Rectal smooth muscle tissue (tissue), 1 donor: Measurements from ENCODE around the gene DYNLRB1.
"Not testable (repeated sequence)": the region's sequence is repeated elsewhere in the genome, so short reads cannot be mapped to it uniquely, and the experiment has no call there.

Experiments
- H3K27ac ChIP-seq: one replicate; pipeline ENCODE4 v1.7.0; 2013; ENCODE audit warnings: low read depth, low read length, inconsistent platforms
- H3K27me3 ChIP-seq: one replicate; pipeline ENCODE4 v1.7.0; 2013; ENCODE audit warnings: low read length; ENCODE audit not compliant: control insufficient read depth, insufficient read depth
- H3K36me3 ChIP-seq: one replicate; pipeline ENCODE4 v1.7.0; 2013; ENCODE audit warnings: low read length; ENCODE audit not compliant: control insufficient read depth, insufficient read depth
- H3K4me1 ChIP-seq: one replicate; pipeline ENCODE4 v1.7.0; 2013; ENCODE audit warnings: low read length; ENCODE audit not compliant: control insufficient read depth, insufficient read depth
- H3K4me3 ChIP-seq: one replicate; pipeline ENCODE4 v1.7.0; 2013; ENCODE audit warnings: low read length
- H3K9ac ChIP-seq: one replicate; pipeline ENCODE4 v1.7.0; 2013; ENCODE audit warnings: low read length

DYNLRB1 gene

DNA sequence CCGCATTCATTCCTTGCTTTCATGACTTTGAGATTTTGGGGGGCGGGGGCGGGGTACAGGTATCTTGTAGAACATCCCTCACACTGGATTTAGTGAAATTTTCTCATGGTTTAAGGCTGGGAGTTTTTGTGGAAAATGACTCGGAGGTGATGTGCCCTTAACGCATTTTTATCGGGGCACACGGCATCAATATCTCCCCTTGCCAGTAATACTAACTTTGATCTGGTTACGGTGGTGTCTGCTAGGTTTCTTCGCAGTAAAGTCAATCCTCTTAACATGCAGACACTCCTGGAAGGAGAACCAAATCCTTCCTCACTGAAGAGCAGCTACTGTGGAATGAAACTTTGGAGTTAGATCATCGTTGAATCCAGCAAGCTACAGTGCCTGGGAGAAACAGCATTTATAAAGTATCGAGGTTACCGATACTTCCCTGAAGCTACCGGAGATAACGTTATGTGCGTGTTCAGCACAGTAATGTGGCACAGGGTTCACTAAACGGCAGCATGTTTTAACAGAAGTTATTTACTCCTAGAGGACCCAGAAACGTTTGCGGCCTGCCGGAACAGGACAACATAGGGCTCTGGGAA, 1.2 kb upstream of the DYNLRB1 start:
- no peak overlapping the region for H3K9ac ChIP-seq
- H3K27me3 ChIP-seq: no peaks in the 10 kb centered on the region
- H3K4me1 ChIP-seq: peaks cover 2% of the 10 kb centered on the region
- H3K27ac ChIP-seq: peak overlapping the region; percentile 97
- H3K4me3 ChIP-seq: peak overlapping the region; percentile 90
- H3K36me3 ChIP-seq: no peaks in the 10 kb centered on the region

DNA sequence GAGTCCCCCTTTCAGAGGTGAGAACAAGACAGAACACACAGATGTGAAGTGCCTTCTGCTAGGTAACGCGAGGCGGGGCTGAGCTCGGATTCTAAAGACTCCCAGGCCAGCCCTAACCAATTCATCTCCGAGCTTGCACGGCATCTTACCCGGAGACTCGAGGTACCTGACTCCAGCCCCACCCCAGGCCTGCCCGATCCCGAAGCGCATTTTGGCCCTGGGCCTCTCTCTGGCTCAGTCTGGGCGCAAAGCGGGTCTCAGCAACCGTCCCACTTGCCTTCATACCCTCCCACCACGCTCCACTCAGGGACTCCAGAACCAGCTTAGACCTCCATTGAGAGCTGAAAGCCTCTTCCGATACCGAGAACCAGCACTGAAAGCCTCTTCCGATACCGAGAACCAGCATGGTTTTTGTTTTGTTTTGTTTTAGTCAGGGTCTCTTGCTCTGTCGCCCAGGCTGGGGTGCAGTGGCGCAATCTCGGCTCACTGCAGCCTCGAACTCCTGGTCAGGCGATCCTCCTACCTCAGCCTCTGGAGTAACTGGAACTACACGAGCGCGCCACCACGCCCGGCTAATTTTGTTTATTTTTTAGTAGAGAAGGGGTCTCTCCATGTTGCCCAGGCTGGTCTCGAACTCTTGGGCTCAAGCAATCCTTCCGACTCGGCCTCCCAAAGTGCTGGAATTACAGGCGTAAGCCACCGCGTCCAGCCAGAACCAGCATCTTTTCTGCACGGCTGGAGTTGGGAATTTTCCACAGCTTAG, 557 bp upstream of the DYNLRB1 start:
- peak overlapping the region; percentile 90 for H3K4me3 ChIP-seq
- H3K4me1 ChIP-seq: peaks cover 2% of the 10 kb centered on the region
- H3K27me3 ChIP-seq: no peaks in the 10 kb centered on the region
- H3K36me3 ChIP-seq: no peaks in the 10 kb centered on the region
- peak overlapping the region; percentile 97 for H3K27ac ChIP-seq
- peak overlapping the region; percentile 51 for H3K9ac ChIP-seq

DNA sequence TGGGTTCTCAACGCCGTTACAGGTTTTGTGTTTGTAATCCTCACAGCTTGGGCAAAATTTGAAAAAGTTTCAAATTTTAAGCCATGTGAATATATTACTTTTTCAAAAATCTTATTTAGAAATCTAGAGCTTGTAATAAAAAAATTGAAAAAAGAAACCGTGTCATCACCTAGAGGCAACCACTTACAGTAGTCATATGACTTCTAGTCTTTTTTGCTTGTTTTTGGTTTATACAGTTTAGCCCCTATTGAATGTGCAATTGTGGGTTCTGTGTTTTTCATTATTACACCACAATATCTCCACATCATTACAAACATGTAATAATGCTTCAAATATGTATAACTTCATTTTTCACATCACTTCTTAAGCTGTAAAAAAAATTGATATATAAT, 888 bp downstream of the DYNLRB1 start:
- Histone ChIP-seq H3K27ac (peak overlapping the region; percentile 97), H3K36me3 (no peaks in the 10 kb centered on the region)

DNA sequence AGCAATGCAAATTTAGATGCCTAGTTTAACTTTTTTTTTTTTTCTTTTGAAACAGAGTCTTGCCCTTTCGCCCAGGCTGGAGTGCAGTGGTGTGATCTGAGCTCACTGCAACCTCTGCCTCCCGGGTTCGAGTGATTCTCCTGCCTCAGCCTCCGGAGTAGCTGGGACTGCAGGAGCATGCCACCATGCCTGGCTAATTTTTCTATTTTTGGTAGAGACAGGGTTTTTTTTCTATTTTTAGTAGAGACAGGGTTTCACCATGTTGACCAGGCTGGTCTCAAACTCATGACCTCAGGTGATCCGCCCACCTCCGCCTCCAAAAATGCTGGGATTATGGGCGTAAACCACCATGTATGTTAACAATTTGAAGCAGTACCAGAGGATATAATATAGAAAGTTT, 2.6 kb downstream of the DYNLRB1 start:
- H3K4me1 ChIP-seq, H3K36me3 ChIP-seq: not testable (repeated sequence)

More for the DNA sequence above, 888 bp downstream of the DYNLRB1 start:
- no peaks in the 10 kb centered on the region for H3K27me3 ChIP-seq
- H3K9ac ChIP-seq: peak overlapping the region; percentile 19
- H3K4me3 ChIP-seq: peak overlapping the region; percentile 90
- H3K4me1 ChIP-seq: peaks cover 2% of the 10 kb centered on the region

DNA sequence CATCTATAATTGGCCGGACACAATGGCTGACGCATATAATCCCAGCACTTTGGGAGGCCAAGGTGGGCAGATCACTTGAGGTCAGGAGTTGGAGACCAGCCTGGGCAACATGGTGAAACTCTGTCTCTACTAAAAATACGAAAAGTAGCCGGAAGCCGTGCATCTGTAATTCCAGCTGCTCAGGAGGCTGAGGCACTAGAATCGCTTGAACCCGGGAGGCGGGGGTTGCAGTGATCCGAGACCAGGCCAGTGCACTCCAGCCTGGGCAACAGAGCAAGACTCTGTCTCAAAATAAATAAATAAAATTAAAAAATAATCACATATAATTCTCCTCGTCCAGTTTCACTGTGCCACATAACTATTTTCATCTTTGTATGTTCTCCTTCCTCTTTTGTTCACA, 3.6 kb downstream of the DYNLRB1 start:
- not testable (repeated sequence) for H3K27ac ChIP-seq, H3K9ac ChIP-seq, H3K4me1 ChIP-seq, H3K4me3 ChIP-seq, H3K36me3 ChIP-seq, H3K27me3 ChIP-seq

More for the DNA sequence above, 2.6 kb downstream of the DYNLRB1 start:
- not testable (repeated sequence) for H3K9ac ChIP-seq, H3K27ac ChIP-seq, H3K27me3 ChIP-seq, H3K4me3 ChIP-seq

DNA sequence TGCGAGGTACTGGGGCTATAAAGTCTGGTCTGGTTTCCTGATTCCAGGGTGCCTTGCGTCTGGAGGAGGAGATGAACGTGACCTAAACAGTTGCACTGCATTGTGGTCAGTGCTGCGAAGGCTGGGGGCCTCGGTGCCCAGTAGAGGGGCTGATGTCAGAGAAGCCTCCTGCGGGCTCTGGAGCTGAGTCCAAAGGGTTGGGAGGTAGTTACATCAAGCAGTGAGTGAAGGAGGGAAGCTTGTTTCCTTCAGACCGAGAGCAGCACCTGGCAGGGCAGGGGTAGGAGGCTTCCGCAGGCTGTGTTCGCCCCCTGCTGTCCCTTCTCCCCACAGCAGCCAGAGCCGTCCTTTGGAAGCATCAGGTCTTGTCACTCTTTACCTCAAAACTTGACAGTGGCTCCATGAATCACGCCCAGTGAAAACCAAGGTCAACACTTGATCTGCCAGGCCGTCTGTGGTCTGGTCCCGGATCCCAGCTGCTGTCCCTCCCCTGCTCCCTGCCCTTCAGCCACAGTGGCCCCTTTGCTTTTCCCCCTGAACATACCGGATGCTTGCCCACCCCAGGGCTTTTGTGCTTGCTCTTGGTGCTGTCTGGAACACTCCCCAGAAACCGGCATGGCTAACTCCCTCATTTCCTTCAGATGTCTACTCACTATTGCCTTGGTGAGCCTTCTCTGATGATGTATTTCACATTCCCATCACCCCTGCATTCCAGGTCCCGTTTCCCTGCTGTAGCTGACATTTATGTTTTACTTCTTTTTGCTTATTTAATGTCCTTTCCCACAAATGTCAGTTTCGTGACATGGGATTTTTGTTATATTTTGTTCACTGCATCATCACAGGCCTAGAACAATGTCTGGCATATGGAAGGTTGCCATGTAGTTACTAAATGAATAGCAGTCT, 7.0 kb downstream of the DYNLRB1 start:
- Histone ChIP-seq H3K27ac (peak overlapping the region; percentile 16), H3K9ac (no peak overlapping the region), H3K4me3 (no peak overlapping the region), H3K4me1 (peaks cover 21% of the 10 kb centered on the region), H3K27me3 (no peaks in the 10 kb centered on the region), H3K36me3 (peaks cover 10% of the 10 kb centered on the region)

DNA sequence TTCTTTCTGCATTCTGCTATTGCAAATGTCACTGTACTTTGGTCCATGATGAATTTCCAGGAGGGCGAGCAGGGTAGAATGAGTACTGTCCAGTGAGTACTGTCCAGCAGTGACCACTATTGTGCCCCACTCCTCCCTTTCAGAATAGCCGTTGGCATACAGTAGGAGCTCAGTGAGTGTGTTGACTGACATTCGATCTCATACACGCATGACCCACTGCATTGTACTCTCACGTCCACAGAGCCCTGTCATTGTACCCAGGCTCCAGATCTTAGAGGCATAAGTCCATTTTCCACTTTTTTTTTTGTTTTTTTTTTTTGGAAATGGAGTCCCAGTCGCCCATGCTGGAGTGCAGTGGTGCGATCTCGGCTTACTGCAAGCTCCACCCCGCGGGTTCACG, 8.2 kb downstream of the DYNLRB1 start:
- Histone ChIP-seq H3K4me3 (no peak overlapping the region), H3K9ac (no peak overlapping the region)

DNA sequence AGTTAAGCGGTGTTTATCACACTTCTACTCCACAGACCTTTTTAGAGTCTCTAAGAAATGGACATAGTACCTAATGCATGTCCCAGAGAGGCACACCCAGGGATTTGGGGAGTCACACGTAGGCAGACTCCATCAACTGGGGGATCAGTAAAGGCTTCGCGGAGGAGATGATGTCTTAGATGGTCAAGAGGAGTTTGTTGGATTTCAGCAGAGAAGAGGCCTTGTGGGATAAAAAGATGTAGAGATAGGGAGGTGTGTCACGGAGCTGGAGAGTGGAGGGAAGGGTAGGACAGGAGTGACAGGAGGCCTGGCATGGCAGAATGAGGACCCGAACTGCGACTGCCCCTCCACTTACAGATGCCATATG, 9.1 kb downstream of the DYNLRB1 start:
- no peak overlapping the region for H3K4me3 ChIP-seq
- H3K27me3 ChIP-seq: no peaks in the 10 kb centered on the region
- peak overlapping the region; percentile 80 for H3K27ac ChIP-seq
- H3K9ac ChIP-seq: peak overlapping the region; percentile 42
- peaks cover 10% of the 10 kb centered on the region for H3K36me3 ChIP-seq
- peaks cover 21% of the 10 kb centered on the region for H3K4me1 ChIP-seq

More for the DNA sequence above, 8.2 kb downstream of the DYNLRB1 start:
- H3K27me3 ChIP-seq: no peaks in the 10 kb centered on the region
- H3K36me3 ChIP-seq: peaks cover 10% of the 10 kb centered on the region
- H3K27ac ChIP-seq: no peak overlapping the region
- H3K4me1 ChIP-seq: peaks cover 21% of the 10 kb centered on the region

DNA sequence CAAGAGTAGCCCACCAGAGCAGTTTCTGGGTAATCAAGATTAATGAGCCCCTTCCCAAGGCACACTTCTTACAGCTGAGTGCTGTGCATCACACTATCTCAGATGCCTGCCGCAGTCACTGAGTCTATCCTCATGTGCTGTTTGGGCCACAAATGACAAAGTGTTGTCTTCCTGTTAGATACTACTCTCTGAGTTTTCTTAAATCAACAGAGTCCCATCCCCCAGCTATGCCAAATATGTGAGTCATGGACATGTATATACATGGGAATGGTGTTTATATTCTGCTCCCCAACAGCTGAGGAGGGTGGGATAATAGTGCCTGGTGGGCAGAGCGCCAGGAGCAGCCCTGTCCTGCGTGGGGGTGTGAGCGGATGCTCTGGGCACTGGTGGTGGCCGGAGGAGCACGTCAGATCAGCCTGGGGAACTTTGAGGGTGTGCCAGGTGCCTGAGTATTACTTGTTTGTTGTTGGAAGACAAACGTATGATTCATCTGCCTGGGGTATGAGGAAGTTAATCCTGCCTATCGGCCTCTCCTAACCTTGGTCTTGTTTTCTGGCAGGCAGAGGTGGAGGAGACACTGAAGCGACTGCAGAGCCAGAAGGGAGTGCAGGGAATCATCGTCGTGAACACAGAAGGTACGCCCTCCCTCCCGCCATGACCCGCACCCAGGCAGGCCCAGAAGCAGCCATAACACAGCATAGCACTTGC, 9.6 kb downstream of the DYNLRB1 start:
- no peak overlapping the region for H3K4me3 ChIP-seq
- peaks cover 21% of the 10 kb centered on the region for H3K4me1 ChIP-seq
- H3K36me3 ChIP-seq: peaks cover 10% of the 10 kb centered on the region
- peak overlapping the region; percentile 42 for H3K9ac ChIP-seq
- H3K27me3 ChIP-seq: no peaks in the 10 kb centered on the region
- H3K27ac ChIP-seq: peak overlapping the region; percentile 80

DNA sequence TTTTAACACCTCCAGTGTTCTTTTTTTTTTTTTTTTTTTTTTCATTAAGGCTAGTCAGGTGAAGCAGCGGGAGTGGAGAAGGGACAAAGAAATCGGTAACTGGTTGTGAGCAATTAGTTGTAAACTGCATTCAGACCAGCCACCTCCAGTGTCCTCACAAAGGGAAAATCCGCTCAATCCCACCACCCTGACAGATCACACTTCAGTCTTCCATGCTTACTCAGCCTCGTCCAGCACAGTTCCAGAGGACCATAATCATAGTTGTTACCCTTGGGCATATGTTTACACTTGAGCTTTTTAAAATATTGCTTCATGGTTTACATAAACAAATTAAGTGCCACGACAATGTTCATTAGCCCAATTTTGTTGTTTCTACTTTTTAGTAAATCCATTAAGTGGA, 10.2 kb downstream of the DYNLRB1 start:
- peak overlapping the region; percentile 80 for H3K27ac ChIP-seq
- no peaks in the 10 kb centered on the region for H3K27me3 ChIP-seq
- H3K9ac ChIP-seq: no peak overlapping the region
- peaks cover 10% of the 10 kb centered on the region for H3K36me3 ChIP-seq
- H3K4me1 ChIP-seq: peaks cover 21% of the 10 kb centered on the region
- H3K4me3 ChIP-seq: peak overlapping the region; percentile 26

DNA sequence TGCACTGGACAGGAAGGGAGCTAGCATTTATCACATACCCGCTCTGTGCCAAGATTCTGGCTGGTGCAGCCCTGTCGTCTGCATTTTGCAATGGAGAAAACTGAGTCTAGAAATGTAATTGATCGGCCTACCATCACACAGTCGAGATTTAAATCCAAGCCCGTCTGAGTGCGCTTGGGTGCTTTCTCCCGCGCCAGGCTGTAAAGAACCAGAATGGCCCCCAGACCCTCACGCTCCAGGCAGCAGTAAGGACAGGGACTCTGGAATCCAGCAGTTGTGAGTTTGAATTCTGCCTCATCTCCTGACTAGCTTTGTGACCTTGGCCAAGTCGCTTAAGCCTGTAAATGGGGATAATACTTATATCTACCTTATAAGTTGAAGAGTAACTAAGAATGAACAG, 10.8 kb downstream of the DYNLRB1 start:
- H3K4me1 ChIP-seq: peaks cover 21% of the 10 kb centered on the region
- H3K4me3 ChIP-seq: no peak overlapping the region
- peaks cover 12% of the 10 kb centered on the region for H3K36me3 ChIP-seq
- H3K27ac ChIP-seq: peak overlapping the region; percentile 80
- H3K27me3 ChIP-seq: no peaks in the 10 kb centered on the region
- no peak overlapping the region for H3K9ac ChIP-seq

DNA sequence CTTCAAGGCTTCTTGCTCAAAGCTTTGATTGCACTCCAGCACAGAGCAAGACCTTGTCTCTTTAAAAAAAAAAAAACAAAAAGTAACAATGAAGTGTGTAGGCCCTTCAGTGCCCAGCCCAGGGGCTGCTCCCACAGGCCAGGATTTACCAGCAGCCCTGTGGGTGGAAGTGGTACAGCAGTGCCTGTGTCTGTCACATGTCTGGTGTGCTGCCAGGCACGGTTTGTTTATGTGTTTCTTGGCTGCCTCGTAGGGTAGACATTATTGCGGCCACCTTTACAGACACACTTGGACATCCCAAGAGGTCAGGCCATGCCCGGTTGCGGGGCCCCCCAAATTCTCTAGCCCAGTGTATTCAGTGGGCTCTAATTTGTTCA, 12.7 kb downstream of the DYNLRB1 start:
- Histone ChIP-seq H3K27ac (peak overlapping the region; percentile 12), H3K27me3 (no peaks in the 10 kb centered on the region), H3K4me1 (peaks cover 18% of the 10 kb centered on the region), H3K9ac (no peak overlapping the region), H3K36me3 (peaks cover 17% of the 10 kb centered on the region), H3K4me3 (no peak overlapping the region)
